GM19043 (cell line): Measurements from ENCODE around the gene GSG1L.
"Not testable (repeated sequence)": the region's sequence is repeated elsewhere in the genome, so short reads cannot be mapped to it uniquely, and the experiment has no call there.

Experiments
- ATAC-seq: cut with Tn5 transposase; IDR thresholded peaks from one replicate; pipeline ENCODE4 v1.9.1; 2021; ENCODE audit warnings: low read depth; ENCODE audit not compliant: unreplicated experiment

Gene GSG1L

DNA sequence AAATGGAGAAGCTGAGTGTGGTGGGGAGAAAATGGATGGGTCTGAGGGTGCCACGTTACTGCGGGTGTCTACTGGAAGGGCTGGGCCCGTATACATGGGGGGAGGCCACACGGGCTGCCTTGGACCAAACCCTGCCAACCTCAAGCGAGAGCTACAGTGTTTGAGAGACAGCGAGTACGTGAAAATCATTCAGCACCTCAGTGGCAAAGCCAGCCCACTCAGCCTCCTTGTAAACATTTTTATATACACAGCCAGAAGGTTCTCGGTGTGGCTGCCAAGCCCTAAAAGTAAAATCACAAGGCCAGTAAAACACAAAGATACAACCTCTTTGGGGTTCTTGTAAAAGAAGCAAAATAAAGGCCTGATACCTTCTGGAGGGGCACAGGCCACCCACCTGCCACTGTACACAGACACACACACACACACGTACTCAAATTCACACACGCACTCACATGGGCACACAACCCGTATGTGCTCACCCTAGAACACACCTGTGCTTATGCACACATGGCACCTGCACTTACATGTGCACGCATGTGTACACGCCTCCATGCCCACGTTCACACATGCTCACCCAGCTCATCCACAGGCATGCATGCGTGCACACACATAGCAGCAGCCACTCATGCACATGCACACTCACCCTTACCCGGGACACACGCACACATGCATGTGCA is 102.8 kb downstream of the GSG1L start:
- ATAC-seq = no peak

DNA sequence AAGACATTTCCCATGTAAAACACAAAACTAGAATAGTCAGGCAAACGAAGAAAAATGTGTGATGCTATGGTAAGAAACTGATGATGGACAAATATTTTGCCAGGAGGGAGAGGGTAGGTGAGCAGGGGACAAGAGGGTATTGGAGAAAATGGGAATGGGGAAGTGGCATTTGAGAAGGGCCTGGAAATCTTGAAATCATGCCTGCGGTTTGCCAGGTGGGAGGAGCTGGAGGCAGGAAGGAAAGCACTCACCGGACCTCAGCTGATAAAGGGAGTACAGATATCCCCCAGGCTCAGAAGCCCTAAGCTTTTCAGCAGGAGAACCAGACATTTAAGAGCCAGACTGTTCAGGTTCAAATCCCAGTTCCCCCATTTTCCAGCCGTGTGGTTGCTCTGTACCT is 103.6 kb downstream of the GSG1L start:
- no peak for ATAC-seq

DNA sequence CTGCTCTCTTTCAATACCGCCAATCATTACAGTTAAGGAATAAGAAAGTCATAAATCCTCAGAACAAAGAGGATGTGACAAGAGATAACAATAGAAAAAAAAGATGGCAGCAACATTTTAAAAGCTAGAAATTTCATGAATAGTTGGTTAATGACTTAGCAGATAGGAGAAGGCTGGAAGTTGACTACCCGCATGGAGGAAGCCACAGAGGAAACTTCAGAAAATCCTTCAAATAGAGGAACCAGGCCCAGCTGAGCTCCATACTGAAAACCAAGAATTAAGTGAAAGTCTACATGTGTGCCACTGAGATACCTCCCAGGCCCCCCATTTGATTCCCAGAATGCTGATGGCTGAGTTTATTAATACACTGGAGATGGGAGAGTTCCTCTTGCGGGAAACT is 109.3 kb downstream of the GSG1L start:
- ATAC-seq = no peak

DNA sequence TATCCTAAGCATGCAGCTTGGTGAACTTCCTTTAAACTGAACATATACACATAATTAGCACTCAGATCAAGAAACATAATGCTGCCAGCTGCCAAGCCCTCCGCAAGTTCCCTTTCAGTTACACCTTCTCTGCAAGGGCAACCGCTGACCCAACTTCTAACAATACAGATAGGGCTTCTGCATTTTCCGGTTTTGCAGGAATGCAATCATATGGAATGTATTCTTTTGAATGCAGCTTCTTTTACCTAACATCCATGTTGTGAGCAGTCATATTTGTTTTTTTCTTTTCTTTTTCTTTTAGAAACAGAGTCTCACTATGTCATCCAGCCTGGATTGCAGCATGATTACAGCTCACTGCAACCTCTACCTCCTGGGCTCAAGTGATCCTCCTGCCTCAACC is 110.7 kb downstream of the GSG1L start:
- no peak for ATAC-seq

DNA sequence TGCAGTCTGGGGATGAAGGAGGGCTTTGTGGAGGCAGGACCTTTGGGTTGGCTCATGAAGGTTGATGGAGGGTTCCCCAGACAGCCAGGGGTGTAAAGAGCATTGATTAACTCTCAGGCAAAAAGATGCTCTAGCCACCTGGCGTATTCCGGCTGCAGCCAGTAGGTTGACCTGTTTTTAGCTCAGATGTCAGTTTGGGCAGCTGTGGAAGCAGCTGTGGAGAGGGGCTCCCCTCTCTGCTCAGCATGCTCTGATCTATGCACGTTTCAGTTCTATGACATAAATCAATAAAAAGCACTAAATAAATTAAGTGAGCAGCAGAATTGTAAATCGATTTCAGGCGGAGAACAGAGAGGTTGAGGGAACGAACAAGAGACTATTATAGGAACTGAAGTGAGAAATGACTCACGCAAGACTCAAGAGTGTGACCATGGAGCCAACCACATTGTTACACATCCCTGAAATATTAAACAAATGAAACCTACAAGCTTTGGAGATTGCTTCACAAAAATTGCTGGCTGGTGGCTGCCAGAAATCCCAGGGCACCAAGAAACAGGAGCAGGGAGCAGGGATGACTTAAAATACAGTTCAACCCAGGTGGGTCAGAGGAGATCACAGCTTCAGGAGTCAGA is 111.9 kb downstream of the GSG1L start:
- no peak for ATAC-seq

DNA sequence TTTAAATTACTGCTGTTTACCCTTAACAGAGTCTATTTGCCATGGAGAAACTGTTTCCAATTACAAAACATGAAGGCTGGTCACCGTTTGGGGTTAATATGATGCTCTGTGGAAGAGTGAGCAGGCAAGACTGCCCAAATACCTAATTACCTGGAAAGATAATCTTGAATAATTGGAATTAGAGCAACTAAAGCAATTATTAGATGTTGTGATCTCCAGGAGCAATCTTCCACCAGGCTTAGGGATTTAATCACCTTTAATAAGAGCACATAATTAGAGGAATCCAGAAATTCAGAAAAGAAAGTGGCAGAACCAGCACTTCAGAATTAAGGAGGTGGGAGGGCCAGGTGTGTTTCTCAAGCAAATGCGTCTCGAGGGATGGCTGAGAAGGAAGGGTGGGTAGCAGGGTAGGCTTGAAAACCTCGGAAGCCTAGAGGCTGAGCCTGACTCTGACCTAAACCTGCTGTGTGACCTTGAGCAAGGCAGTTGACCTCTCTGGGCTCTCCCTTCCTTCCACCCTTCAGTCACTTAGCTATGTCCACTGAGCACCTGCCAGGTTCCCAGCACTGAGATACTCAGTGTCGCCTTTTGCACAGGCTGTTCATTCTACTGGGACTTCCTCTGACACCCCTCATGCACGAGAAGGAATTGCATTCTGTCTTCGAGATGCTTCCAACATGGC is 113.2 kb downstream of the GSG1L start:
- ATAC-seq = no peak

DNA sequence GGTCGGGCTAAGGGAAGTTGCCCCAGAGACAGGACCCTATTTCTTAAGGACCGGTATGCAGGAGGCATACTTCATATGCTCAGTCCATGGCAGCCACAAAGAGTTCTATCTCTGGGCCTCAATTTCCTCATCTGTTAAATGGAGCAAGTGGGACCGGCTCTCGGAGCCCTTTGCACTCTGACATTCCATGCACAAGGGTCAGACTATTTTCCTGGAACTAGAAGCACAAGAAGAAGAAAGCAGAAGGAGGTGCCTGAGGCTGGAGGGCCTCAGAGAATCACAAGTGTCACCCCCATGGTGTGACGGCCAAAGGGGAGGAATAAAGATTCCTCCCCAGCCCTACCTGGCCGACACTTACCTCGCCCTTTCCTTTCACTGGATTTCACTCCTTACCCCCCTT is 115.8 kb downstream of the GSG1L start:
- no peak for ATAC-seq

DNA sequence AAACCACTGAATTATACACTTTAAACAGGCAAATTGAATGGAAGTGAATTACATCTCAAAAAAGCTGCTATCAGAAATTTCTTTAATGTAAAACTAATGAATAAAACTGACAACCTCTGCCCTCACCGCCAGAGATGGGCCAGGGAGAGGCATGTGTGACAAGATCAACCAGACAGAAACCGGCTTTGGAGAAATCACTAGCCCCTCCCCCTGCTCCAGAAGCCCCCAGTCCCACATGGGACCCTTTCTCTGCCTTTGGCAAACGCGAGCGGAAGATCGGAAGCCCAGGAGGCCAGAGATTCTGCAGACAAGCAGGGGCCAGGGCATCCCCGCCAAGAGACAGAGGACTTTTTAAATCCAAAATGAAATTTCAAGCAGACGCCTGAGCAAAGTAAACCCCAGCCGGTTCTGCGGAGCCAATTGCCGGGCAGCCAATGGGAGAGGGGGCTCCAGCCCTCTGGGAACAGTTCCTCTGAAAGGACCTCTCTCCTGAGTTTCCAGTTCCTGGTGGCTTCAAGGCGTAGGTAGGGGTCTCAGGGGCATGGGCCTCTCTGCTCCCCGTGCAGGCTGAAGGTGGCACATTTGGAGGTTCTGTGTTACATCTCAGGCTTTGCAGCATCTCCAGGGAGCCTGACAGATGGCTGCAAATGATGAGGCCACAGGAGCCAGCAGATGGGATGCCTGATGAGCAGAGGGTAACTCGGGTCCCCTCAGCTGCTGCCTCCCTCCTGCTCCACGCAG is 118.1 kb downstream of the GSG1L start:
- no peak for ATAC-seq

DNA sequence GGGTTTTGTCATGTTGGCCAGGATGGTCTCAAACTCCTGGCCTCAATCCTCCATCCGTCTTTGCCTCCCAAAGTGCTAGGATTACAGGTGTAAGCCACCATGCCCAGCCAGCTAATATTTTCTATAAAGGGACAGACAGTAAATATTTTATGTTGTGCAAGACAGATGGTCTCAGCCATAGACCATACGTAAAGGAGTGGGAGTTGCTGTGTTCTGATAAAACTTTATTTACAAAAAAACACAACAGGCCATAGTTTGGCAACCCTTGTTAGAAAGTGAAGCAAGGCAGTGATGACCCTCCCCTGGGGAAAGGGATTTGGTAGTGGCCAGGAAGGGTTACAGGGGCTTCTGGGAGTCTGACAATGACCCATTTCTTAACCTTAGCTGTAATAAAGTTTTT is 119.7 kb downstream of the GSG1L start:
- ATAC-seq = no peak

DNA sequence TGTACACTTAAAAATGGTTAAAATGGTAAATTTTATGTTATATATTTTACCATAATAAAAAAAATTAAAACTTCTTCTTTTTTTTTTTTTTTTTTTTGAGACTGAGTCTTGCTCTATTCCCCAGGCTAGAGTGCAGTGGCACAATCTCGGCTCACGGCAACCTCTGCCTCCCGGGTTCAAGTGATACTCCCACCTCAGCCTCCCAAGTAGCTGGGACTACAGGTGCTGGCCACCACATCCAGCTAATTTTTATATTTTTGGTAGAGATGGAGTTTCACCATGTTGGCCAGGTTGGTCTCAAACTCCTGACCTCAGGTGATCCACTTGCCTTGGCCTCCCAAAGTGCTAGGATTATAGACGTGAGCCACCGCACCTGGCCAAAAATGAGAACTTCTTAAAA is 121.4 kb downstream of the GSG1L start:
- not testable (repeated sequence) for ATAC-seq

DNA sequence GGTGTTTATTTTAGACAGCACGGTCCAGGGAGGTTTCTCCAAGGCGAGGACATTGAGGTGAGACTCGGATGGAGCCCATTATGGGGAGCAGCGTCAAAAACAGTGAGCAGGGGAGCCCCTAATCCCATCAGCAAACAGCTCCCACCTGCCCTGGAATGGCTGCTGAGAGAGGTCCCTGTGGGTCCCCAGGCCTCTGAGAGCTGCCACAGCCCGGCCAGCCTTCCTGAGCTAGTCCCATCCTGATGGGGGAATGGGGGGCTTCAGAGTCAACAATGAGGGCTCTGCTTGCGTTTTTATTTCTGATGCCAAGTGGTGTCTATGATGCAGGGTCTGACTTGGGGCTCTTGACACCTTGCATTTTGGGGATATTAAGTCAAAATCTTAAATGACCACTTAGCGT is 128.4 kb downstream of the GSG1L start:
- no peak for ATAC-seq

DNA sequence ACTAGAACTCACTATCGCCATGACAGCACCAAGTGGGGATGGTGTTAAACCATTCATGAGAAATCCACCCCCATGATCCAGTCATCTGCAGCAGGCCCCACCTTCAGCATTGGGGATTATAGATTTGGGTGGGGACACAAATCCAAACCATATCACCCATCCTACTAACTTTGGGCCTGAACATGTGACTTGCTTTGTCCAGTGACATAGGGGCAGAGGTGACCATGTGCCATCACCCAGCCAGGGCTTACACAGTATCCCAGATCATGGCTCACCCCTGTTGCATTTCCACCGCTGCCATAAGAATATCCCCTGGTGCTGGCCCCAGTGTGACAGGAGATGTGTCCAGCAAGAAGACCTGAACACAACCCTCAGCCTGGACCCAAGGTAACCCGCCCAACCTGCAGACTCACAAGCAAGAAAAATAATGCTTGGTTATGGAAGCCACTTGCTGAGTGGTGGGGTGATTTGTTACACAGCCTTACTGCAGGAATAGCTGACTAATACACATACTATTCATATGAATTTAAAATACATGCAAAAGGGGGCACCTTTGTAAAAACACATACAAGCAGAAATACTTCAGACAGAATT is 130.9 kb downstream of the GSG1L start:
- no peak for ATAC-seq

DNA sequence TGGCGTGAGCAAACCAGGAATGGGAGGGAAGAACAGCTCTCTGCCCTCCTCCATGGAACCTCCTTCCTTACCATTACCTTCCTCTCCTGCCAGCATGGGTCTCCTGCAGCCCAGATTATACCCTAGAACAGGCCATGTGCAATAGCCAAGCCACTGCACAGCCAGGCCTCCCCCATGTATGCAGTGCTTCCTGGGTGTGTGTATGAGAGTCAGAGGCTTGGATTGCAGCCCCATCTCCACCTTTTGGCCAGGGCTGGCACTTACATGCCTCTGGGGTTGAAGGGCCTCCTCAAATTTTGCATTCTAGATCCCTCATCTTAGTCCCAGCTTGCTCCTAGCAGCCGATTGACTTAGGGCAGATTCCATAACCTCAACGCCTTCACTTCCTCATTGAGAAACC is 133.7 kb downstream of the GSG1L start:
- no peak for ATAC-seq

DNA sequence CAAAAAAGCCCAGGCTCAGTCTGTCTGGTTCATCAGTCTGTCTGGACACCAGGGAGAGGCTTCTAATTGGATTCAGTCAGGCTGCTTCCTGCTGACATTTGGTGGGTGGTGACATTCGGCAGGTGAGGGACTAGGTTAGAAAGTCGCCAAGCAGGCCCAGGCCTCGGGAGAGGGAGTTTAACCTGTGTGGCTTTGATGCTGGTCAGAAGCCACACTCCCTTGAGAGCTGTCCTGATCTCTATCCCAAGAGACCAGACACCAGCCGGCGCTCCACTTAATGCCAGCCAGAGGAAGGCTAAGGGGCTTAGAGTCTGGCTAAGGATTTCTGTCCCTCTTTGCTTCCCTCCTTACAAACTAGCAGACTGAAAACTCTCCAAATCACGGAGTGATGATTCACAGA is 135.0 kb downstream of the GSG1L start:
- no peak for ATAC-seq

DNA sequence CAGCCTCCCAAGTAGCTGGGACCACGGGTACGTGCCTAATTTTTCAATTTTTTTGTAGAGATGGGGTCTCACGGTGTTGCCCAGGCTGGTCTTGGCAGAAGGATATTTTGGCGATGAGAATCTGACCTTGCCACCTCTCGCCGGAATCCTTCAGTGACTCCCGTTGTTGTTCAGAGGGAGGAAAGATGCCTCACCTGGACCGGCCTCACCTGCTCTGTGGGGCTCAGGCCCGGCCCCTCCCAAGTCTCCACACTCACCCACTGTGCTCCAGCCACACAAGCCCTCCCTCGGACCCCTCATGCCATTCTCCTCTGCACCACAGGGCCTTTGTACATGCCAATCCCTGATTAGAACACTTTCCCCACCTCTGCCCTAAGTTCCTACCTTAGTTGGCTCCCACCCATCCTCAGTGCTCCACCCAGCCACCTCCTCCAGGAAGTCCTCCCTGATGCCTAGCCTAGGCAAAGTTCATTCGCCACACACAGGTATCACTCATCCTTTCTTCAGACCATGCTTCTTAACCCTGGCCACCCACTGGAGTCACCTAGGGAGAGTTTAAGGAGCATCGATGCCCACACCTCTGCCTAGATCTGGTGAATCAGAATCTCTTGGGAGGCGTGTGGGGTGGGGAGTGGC is 136.1 kb downstream of the GSG1L start:
- no peak for ATAC-seq

DNA sequence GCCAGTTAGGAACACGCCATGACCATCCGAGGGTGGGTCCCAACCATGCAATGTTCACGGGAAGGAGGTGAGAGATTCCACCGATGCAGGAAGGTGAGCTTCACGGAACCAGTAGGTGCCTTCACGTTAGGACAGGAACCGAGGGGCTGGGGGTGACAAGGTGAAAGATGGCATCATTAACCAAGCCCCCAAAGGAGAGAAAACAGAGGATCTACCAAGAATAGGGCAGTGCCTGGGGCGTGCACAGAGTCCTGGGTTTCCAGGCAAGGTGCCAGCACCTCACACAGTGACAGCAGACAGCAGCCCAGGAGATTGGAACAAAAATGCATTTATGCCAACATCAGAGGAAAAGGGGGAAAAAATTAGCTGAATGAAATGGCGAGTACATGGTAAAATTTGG is 137.9 kb downstream of the GSG1L start:
- ATAC-seq = no peak

DNA sequence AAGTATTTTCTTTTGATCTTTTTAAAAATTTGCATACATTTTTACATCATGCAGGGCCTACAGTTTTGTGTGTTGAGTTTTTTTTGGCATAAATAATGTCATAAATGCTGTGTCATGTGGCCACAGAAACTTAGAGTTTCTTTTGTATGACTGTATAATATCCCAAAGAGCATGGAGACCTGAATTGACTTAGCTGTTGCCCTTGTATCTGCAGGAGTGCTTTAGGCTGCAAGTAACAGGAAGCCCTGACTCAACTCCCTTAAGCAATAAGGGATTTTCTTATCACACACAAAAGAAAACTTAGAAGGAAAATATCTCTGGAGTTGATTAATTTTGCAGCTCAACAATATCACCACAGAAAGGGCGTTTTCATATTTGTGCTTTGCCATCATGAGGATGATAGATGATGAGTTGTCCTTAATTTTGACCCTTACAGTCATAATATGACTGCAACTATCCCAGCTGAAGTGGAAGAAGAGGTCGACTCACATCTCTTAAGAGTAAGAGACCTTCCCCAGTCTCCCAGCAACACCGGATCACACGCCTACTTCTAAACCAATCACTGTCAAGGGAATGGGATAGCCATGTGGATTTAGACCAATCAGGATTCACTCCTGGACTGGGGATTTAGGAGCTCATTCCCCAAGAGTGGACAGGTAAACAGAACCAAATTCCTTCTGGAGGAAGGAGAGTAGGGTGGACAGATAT is 138.9 kb downstream of the GSG1L start:
- no peak for ATAC-seq

DNA sequence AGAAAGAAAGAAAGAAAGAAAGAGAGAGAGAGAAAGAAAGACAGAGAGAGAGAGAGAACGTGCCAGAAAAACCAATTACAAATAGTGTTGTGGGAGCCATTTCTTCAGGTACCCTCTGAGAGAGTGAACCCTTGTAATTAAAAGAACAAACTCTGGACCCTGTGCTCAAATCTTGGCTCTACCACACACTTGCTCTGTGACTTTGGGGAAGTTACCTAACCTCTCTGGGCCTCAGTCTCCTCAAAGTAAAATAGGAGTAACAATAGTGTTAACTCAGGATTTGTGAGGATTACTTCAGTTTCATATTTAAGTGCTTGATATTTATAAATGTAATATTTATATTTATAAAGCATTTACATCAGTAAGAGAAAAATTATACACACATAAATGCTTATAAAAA is 139.8 kb downstream of the GSG1L start:
- no peak for ATAC-seq

DNA sequence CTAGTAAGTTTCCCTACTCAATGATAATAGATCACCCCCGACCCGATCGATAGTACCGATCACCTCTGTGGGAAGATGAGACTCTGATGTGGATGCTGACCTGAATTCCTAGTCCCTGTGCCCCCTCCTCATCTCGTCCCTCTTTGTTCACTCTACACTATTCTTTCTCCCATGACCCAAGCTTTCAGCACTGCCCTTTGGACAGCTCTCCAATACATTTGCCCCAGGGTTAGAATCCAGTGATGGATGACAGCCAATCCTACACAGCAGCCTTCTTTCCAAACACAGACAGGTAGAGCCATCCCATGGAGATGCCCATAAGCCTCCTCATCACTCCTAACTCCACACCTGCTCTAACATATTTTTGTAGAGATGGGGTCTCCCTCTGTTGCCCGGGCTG is 141.1 kb downstream of the GSG1L start:
- no peak for ATAC-seq

DNA sequence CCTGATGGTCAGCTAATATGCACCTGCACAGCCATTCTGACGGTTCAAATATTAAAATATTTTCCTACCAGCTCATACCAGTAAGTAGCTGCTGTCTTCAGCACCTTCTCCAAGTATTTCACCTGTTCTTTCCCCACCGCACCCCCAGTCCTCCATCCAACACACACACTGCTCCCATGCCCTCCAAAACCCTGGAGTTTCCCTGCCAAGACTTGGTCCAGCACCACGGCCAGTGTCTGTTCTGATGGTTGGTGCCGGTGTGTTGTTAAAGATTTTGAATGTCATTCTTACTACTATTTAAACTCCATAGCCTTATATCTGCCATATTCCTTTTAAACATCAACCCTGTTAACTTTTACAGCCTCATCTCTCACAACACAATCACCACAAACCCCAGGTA is 142.4 kb downstream of the GSG1L start:
- ATAC-seq = no peak
